Measurements from ENCODE around the gene KDM4C. TPM values are rescaled to one million over a fixed set of nuclear protein-coding genes. Genes with fewer than 3 reads are reported as not detected.

The KDM4C gene
- total RNA-seq, 1 donor from 2014 or later, result 18.2 TPM

DNA sequence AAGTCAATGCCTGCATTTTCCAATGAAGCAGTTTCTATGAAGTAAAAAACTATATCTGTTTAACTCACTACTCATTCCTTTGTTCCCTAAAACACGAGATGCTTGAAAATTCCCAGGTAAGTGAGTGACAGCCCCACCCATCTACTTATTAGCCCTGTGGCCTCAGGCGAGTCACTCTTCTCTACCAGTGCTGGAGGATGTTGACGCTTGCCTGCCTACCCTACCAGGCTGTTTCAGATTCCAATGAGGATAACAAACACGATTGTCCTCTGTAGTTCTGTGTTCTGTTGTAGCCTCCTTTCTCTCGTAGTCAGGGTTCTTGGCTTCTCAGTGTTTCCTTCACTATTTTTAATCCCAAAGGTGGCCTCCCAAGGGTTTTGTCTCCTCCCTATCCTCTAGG lies 388.8 kb downstream of the KDM4C start:
- Mint-ChIP-seq H3K4me1 (ENCODE audit: low read depth, unreplicated experiment) (peaks cover 14% of the 10 kb centered on the region), H3K27me3 (ENCODE audit: low read depth, unreplicated experiment) (no peaks in the 10 kb centered on the region), H3K4me3 (ENCODE audit: unreplicated experiment) (no peak overlapping the region), H3K27ac (ENCODE audit: unreplicated experiment) (no peak overlapping the region), H3K36me3 (ENCODE audit: low read depth, unreplicated experiment) (peaks cover 3% of the 10 kb centered on the region), H3K9me3 (ENCODE audit: unreplicated experiment) (no peaks in the 10 kb centered on the region)
- Histone ChIP-seq H3K27ac (ENCODE audit: low read depth, low read length) (no peak overlapping the region), H2AFZ (ENCODE audit: low read depth, low read length) (no peak overlapping the region), H3K9ac (ENCODE audit: low read length) (no peak overlapping the region), H3K9me3 (ENCODE audit: insufficient read depth, low read depth, low read length) (no peaks in the 10 kb centered on the region), H4K20me1 (ENCODE audit: insufficient read depth, low read length) (no peaks in the 10 kb centered on the region), H3K4me3 (ENCODE audit: insufficient read depth, low read depth, low read length) (no peak overlapping the region), H3K36me3 (ENCODE audit: insufficient read depth, low read length) (no peaks in the 10 kb centered on the region), H3K4me1 (ENCODE audit: insufficient read depth, low read length) (no peaks in the 10 kb centered on the region), H3K79me2 (ENCODE audit: insufficient read depth, low read length) (no peaks in the 10 kb centered on the region), H3K4me2 (ENCODE audit: low read length) (no peak overlapping the region), H3K27me3 (ENCODE audit: insufficient read depth, low read length) (no peaks in the 10 kb centered on the region)
- TF ChIP-seq CTCF (IDR thresholded peaks at IDR 0.05; ENCODE audit: insufficient read depth, low read depth, low read length) (no peak), EZH2 (IDR thresholded peaks at IDR 0.05; ENCODE audit: insufficient read depth, low read length) (no peak)
- DNase-seq (ENCODE audit: low read depth), result no peak
- no peak for FAIRE-seq

- no peak overlapping the region for H3K4me3 Mint-ChIP-seq (ENCODE audit: unreplicated experiment)
- H3K4me3 ChIP-seq (ENCODE audit: insufficient read depth, low read depth, low read length), result no peak overlapping the region
- H3K9me3 Mint-ChIP-seq (ENCODE audit: unreplicated experiment), result no peaks in the 10 kb centered on the region
- H3K9ac ChIP-seq (ENCODE audit: low read length), result no peak overlapping the region
- DNase-seq (ENCODE audit: low read depth), result no peak
- no peak for FAIRE-seq
- no peaks in the 10 kb centered on the region for H3K36me3 ChIP-seq (ENCODE audit: insufficient read depth, low read length)
- H3K4me1 Mint-ChIP-seq (ENCODE audit: low read depth, unreplicated experiment), result peaks cover 14% of the 10 kb centered on the region
- TF ChIP-seq CTCF (IDR thresholded peaks at IDR 0.05; ENCODE audit: insufficient read depth, low read depth, low read length), result no peak
- TF ChIP-seq EZH2 (IDR thresholded peaks at IDR 0.05; ENCODE audit: insufficient read depth, low read length), result no peak
- no peaks in the 10 kb centered on the region for H3K4me1 ChIP-seq (ENCODE audit: insufficient read depth, low read length)
- H3K27ac Mint-ChIP-seq (ENCODE audit: unreplicated experiment), result no peak overlapping the region
- H3K27ac ChIP-seq (ENCODE audit: low read depth, low read length), result no peak overlapping the region
- H4K20me1 ChIP-seq (ENCODE audit: insufficient read depth, low read length), result no peaks in the 10 kb centered on the region
- H3K4me2 ChIP-seq (ENCODE audit: low read length), result no peak overlapping the region
- H3K27me3 ChIP-seq (ENCODE audit: insufficient read depth, low read length), result no peaks in the 10 kb centered on the region
- peaks cover 3% of the 10 kb centered on the region for H3K36me3 Mint-ChIP-seq (ENCODE audit: low read depth, unreplicated experiment)
- H2AFZ ChIP-seq (ENCODE audit: low read depth, low read length), result no peak overlapping the region
- no peaks in the 10 kb centered on the region for H3K27me3 Mint-ChIP-seq (ENCODE audit: low read depth, unreplicated experiment)
- no peaks in the 10 kb centered on the region for H3K79me2 ChIP-seq (ENCODE audit: insufficient read depth, low read length)
- H3K9me3 ChIP-seq (ENCODE audit: insufficient read depth, low read depth, low read length), result no peaks in the 10 kb centered on the region
These were observed 389.6 kb downstream of the KDM4C start for GRCh38 chr9:7147121-7148090.
